Stimulated activated CD8-positive, alpha-beta memory T cell treated with anti-CD3 and anti-CD28 coated beads, Interleukin-4, amount 100 ng/mL, for 24 hours (primary cell): Measurements from ENCODE around the gene MICA.
"Not testable (repeated sequence)": the region's sequence is repeated elsewhere in the genome, so short reads cannot be mapped to it uniquely, and the experiment has no call there.

Experiments used
- DNase-seq: peaks from one replicate; pipeline ENCODE4 v3.0.0-alpha.2; 2020; ENCODE audit warnings: low read depth

Gene MICA

GRCh38 chr6:31403283-31404060 lies at the start of gene MICA:
Gene MICA (plus strand): TSS chr6:31403595. CDS start chr6:31403633, 38 bp downstream.
- peak; percentile 62 for DNase-seq

DNA sequence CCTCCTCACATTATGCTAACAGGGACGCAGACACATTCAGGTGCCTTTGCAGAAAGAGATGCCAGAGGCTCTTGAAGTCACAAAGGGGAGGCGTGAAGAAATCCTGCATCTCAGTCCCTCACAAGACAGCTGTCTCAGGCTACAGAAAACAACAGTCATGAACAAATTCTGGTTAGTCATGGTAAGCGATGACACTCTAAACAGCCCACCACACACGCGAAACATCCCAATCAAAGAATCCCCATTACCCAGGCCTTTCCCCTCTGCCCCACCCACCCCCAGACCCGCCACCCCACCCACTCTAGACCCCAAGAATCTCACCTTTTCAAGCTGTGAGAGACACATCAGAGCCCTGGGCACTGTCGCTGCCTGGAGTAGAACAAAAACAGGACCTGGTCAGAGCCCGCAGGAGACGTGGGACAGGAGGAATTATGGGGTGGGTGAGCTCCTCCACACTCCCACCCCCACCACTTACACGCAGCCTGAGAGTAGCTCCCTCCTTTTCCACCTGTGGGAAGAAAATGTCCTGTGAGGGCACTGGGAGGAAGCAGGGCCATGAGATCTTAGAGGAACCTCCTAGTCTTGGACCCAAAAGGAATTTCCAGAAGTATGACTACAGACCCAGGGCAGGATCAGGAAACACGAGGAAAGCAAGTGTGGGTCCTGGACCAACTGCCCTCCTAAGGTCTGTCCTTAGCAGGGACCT lies 49.1 kb upstream of the MICA start:
- no peak for DNase-seq

GRCh38 chr6:31354864-31355582 lies 48.4 kb upstream of the MICA start:
- no peak for DNase-seq

DNA sequence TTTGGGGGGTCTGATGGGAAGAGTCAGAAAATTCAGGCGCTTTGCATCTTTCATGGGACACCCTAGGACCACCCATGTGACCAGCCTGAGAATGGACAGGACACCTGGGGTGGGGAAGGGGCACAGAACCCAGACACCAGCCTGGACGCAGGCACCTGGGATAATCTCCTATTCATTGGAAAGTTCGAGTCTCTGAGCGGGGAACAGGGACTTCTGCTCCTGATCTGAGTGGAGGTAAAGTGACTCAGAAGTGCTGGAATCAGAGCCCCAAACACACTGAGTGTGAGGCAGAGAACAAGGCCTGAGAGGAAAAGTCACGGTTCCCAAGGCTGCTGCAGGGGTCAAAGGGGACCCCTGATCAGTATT lies 47.8 kb upstream of the MICA start:
- DNase-seq, result no peak

GRCh38 chr6:31356216-31356945 lies 47.0 kb upstream of the MICA start:
- DNase-seq, result no peak

DNA sequence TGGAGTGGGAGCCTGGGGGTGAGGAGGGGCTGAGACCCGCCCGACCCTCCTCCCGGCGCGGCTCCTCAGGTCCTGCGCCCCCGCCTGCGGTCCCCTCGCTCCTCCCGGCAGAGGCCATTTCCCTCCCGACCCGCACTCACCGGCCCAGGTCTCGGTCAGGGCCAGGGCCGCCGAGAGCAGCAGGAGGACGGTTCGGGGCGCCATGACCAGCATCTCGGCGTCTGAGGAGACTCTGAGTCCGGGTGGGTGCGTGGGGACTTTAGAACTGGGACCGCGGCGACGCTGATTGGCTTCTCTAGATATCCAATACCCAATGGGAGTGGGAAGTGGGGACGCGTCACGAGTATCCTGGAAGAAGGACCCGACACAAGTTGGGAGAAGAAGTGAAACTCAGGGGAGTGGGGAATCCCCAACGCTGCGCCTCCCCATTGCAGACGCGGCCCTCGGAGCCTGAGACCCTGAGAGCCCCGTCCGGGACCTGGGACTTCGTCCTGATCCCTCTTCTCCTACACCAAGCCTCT lies 46.4 kb upstream of the MICA start, which contains the start of gene HLA-B:
Gene HLA-B (minus strand): TSS at position 234 of the 521 bp plus-strand sequence. CDS start 21 bp downstream, at position 213.
- peak; percentile 66 for DNase-seq

- DNase-seq, result no peak
Observed at GRCh38 chr6:31357886-31358285, 45.5 kb upstream of the MICA start.

DNA sequence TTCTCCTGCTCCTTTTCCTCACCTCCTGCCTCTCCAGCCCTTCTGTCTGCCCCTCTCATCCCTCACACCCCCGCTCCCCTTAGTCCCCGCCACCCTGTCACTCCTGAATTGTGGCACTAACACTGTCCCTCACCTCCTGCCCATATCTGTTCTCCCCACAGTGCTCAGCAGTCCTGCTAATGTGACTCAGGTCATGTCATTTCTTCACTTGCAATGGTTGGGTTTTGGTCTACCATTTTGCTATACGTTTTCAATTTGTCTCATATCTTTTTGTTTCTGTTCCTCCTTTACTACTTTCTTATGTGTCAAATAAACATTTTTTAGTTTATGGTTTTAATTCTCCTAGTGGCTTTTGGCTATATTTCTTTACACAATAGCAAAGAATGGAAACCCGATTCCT lies 45.1 kb upstream of the MICA start:
- DNase-seq, result no peak

GRCh38 chr6:31359581-31359980 lies 43.8 kb upstream of the MICA start:
- DNase-seq, result no peak

- DNase-seq, result no peak
Observed at GRCh38 chr6:31362751-31363150, 40.6 kb upstream of the MICA start.

GRCh38 chr6:31363811-31364210 lies 39.6 kb upstream of the MICA start:
- no peak for DNase-seq

DNA sequence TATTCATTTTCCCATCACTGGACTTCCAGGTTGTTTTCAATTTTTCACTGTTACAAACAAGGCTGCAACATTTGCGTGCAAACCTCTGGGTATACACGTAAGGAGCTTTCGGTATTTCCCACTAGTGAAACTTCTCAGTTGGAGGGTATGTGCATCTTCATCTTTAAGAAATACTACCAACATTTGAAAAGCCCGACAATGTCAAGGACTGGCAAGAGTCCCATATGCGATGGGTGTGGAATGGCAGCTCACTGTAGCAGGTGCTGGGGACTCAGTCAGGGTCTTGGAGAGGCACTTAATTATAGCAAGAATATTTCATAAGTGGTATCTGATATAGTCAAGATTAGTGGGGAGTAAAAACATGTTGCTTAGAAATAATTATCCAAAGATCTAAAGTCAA lies 37.5 kb upstream of the MICA start:
- DNase-seq, result no peak

DNA sequence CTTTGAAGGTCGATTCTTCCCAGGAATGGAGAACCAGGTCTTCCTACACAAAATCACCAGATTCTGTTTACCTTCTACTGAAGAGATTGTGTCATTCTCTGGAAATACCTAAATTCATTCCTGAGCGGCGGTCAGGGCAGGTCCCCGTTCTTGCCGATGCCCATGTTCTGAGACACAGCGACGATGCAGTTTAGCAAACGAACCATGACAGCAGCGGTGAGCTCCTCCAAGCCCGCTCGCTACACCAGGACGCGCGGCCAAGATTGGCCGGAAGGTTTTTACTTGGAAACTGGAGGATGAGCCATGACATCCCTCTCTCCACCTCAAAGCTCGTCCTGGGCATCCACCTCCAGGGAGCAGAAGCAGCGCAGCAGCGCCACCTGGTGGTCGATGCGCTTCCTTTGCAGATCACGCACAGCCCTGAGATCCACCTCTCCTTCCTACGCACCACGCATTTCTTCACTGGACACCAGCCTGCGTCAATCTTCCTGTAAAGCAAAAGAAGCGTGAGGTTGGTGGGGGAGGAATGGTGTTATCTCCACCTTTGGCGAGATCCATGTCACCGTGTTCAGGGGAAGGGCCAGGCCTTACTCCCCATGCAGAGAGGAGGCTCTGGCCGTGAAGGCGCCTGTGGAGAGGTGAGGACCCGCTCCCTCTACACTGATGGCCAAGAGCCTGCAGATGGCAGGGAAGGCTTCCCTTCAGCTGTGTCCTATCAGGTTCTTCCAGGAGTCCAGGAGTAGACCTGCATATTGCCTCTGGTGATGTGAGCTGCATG lies 36.5 kb upstream of the MICA start:
- DNase-seq, result peak; percentile 72

DNA sequence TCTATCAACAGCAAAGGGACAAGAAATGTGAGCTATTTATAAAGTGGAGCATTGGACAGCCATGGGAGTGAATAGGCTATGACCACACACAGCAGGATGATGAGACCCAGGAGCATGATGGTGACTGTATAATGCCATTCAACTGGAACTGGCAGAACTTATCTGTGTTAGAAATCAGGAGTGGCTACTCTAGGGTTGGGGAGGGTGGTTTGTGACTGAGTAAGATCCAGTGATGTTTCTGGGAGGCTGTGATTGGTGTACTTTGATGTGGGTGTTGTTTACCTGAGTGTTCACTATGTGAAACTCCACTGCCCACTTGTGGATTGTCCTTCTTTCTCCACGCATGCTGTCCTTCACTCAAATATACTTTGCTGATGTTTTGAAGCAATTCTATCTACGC lies 34.9 kb upstream of the MICA start:
- no peak for DNase-seq

- DNase-seq, result not testable (repeated sequence)
Observed at GRCh38 chr6:31374118-31374517, 29.3 kb upstream of the MICA start.

- no peak for DNase-seq
Observed at GRCh38 chr6:31375699-31376098, 27.7 kb upstream of the MICA start.

- no peak for DNase-seq
Observed at GRCh38 chr6:31377029-31377428, 26.4 kb upstream of the MICA start.

- no peak for DNase-seq
Observed at GRCh38 chr6:31378062-31378720, 25.2 kb upstream of the MICA start.

DNA sequence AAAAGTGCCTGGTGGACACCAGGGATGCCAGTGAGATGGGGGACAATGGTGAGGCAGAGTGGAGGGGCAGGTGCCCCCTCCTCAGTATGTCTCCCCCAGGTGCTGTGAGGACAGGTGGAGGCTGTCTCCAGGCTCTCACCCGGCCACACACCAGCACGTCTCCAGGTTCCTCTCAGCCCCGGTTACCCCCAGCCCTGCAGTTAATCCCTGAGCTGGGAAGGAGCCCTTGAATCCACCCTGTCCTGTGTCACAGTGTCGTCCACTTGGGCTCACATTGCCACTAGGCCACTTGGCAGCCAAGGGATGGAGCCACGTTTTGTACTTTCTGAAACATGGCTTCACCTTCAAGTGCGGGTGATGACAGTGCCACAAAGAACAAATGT lies 24.7 kb upstream of the MICA start:
- DNase-seq, result no peak

DNA sequence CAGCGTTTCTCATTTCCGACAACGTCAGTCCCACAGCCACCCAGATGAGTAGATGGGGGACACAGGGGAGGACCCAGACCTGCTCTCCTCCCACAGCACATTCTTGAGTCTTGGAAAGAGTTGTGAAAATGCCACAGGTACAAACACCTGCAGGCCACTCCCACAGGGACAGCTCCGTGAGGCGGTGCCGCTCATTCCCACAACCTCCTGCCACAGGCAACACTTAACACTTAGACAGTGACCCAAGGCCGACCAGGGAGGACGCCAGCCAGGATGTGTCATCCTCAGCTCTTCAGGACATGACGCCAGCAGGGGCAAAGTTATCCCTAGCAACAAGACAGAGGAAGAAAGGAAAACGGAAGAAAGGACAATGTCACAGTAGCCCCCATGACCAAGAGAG lies 23.5 kb upstream of the MICA start:
- no peak for DNase-seq

- no peak for DNase-seq
Observed at GRCh38 chr6:31381666-31382065, 21.7 kb upstream of the MICA start.
